Natural killer cell (primary cell): Measurements from ENCODE around the gene MRPS24. TPM values are rescaled to one million over a fixed set of nuclear protein-coding genes. Genes with fewer than 3 reads are reported as not detected.

ENCODE experiments used
- ATAC-seq, 3 donors: fragments of 150-1000 bp in 2 of 3; fragments of 200-7000 bp in 1 of 3; cut with Tn5 transposase; 1 replicate in 1 of 3; 2 replicates in 2 of 3; pipeline ENCODE4 v1.10.0; 2021; ENCODE audit warnings: mild to moderate bottlenecking in 2 of 3, moderate library complexity in 2 of 3
- DNase-seq, 2 donors: peaks; one replicate each; pipeline versions ENCODE4 v3.0.0 to v3.0.0-alpha.2; 2013 to 2021; ENCODE audit warnings: mixed read lengths in 1 of 2
- H3K27ac ChIP-seq: one replicate; pipeline ENCODE4 v1.5.1; 2013; ENCODE audit warnings: mild to moderate bottlenecking, low read length
- H3K27me3 ChIP-seq: one replicate; pipeline ENCODE4 v1.6.1; 2013; ENCODE audit warnings: low read length; ENCODE audit not compliant: control insufficient read depth, insufficient read depth
- H3K36me3 ChIP-seq: one replicate; pipeline ENCODE4 v1.6.1; 2013; ENCODE audit warnings: low read length; ENCODE audit not compliant: control insufficient read depth, insufficient read depth
- H3K4me1 ChIP-seq: one replicate; pipeline ENCODE4 v1.6.1; 2013; ENCODE audit warnings: low read length; ENCODE audit not compliant: control insufficient read depth, insufficient read depth
- H3K4me3 ChIP-seq: one replicate; pipeline ENCODE4 v1.5.1; 2013; ENCODE audit warnings: low read length
- H3K9me3 ChIP-seq: one replicate; pipeline ENCODE4 v1.6.1; 2013; ENCODE audit warnings: low read length; ENCODE audit not compliant: control insufficient read depth, insufficient read depth
- H3K27ac Mint-ChIP-seq, 2 donors: one replicate each; pipeline ENCODE4 v1.8.0; 2022; ENCODE audit warnings: mild to moderate bottlenecking in 2 of 2, mixed read lengths in 2 of 2, moderate library complexity in 1 of 2
- H3K27me3 Mint-ChIP-seq, 2 donors: one replicate each; pipeline ENCODE4 v1.8.0; 2022; ENCODE audit warnings: low read depth in 2 of 2, mixed read lengths in 2 of 2
- H3K36me3 Mint-ChIP-seq: one replicate; pipeline ENCODE4 v1.8.0; 2022; ENCODE audit warnings: mixed read lengths
- H3K4me1 Mint-ChIP-seq, 2 donors: one replicate each; pipeline ENCODE4 v1.8.0; 2022; ENCODE audit warnings: mixed read lengths in 2 of 2
- H3K4me3 Mint-ChIP-seq: one replicate; pipeline ENCODE4 v1.8.0; 2022; ENCODE audit warnings: mild to moderate bottlenecking, moderate library complexity, mixed read lengths
- H3K9me3 Mint-ChIP-seq, 2 donors: one replicate each; pipeline ENCODE4 v1.8.0; 2022; ENCODE audit warnings: mixed read lengths in 2 of 2
- CTCF ChIP-seq: fragments of 200-600 bp; IDR thresholded peaks from one replicate; pipeline ENCODE4 v1.8.0; 2022; ENCODE audit warnings: antibody characterized with exemption
- WGBS: methylation state at CpG from one replicate; pipeline ENCODE4 v1.1.7; 2013; ENCODE audit warnings: missing lambda C conversion rate; ENCODE audit not compliant: insufficient coverage; 5-methylcytosine and 5-hydroxymethylcytosine counted together
- intact Hi-C: fragments of 100-400 bp; cut with micrococcal nuclease; formaldehyde crosslinking; loops from one replicate; pipeline ENCODE4 v1.14.2; 2022
- total RNA-seq, 4 donors: library from RNA; stranded (reverse); fragments of 120-200 nt in 1 of 4; gene quantifications; one replicate each; pipeline versions ENCODE4 v1.2.3 to v1.2.4, GENCODE V29; 2013 to 2022

Gene MRPS24
- total RNA-seq, 3 donors from 2014 or later (not counting 1 experiment from before 2014, with no cell fraction given): 34.8 to 37.4 (median 35.7) TPM

GRCh38 chr7:43847496-43847895, 21.8 kb downstream of the MRPS24 start:
- WGBS: 56% methylated on average over 3 of the region's 4 CpGs
- Histone ChIP-seq H3K27me3 (no peaks in the 10 kb centered on the region), H3K4me1 (peaks cover 15% of the 10 kb centered on the region), H3K4me3 (no peak overlapping the region), H3K27ac (no peak overlapping the region), H3K9me3 (no peaks in the 10 kb centered on the region), H3K36me3 (no peaks in the 10 kb centered on the region)
- Mint-ChIP-seq H3K4me1 (peaks cover 16% of the 10 kb centered on the region in 2 donors), H3K27ac (no peak overlapping the region), H3K4me3 (no peak overlapping the region), H3K9me3 (no peaks in the 10 kb centered on the region), H3K36me3 (no peaks in the 10 kb centered on the region), H3K27me3 (no peaks in the 10 kb centered on the region)
- ATAC-seq (no peak), DNase-seq (no peak)
- intact Hi-C loops: no loop called here
- no peak for TF ChIP-seq CTCF

GRCh38 chr7:43844662-43845061, 24.7 kb downstream of the MRPS24 start:
- Mint-ChIP-seq H3K36me3 (no peaks in the 10 kb centered on the region), H3K9me3 (no peaks in the 10 kb centered on the region), H3K27ac (no peak overlapping the region), H3K4me1 (peaks cover under 1% of the 10 kb centered on the region in 2 donors), H3K27me3 (no peaks in the 10 kb centered on the region), H3K4me3 (no peak overlapping the region)
- no peaks in the 10 kb centered on the region for H3K27me3 ChIP-seq
- peaks cover 2% of the 10 kb centered on the region for H3K4me1 ChIP-seq
- no peak for DNase-seq
- no peak for TF ChIP-seq CTCF
- no peaks in the 10 kb centered on the region for H3K36me3 ChIP-seq
- 90% methylated on average over 2 of the region's 2 CpGs for WGBS
- H3K9me3 ChIP-seq: no peaks in the 10 kb centered on the region
- intact Hi-C loops: no loop called here
- no peak for ATAC-seq
- no peak overlapping the region for H3K4me3 ChIP-seq
- H3K27ac ChIP-seq: no peak overlapping the region

- no peak overlapping the region for H3K27ac ChIP-seq
- Mint-ChIP-seq H3K9me3 (no peaks in the 10 kb centered on the region), H3K4me1 (no peaks in the 10 kb centered on the region), H3K27me3 (no peaks in the 10 kb centered on the region), H3K27ac (no peak overlapping the region), H3K4me3 (no peak overlapping the region), H3K36me3 (no peaks in the 10 kb centered on the region)
- H3K4me1 ChIP-seq: no peaks in the 10 kb centered on the region
- H3K36me3 ChIP-seq: no peaks in the 10 kb centered on the region
- no peak for ATAC-seq
- H3K4me3 ChIP-seq: no peak overlapping the region
- DNase-seq: no peak
- intact Hi-C loops: no loop called here
- no peaks in the 10 kb centered on the region for H3K27me3 ChIP-seq
- no peak for TF ChIP-seq CTCF
- WGBS: 91% methylated on average over 2 of the region's 2 CpGs
- H3K9me3 ChIP-seq: no peaks in the 10 kb centered on the region
Measured at GRCh38 chr7:43844257-43844656, 25.1 kb downstream of the MRPS24 start.

GRCh38 chr7:43843296-43843695, 26.0 kb downstream of the MRPS24 start:
- intact Hi-C loops: no loop called here
- 90% methylated on average over 4 of the region's 4 CpGs for WGBS
- peaks cover 6 to 10% of the 10 kb centered on the region in 2 donors for H3K4me1 Mint-ChIP-seq
- H3K36me3 ChIP-seq: no peaks in the 10 kb centered on the region
- ATAC-seq: no peak
- H3K27me3 Mint-ChIP-seq: no peaks in the 10 kb centered on the region
- no peak overlapping the region for H3K4me3 Mint-ChIP-seq
- H3K4me3 ChIP-seq: no peak overlapping the region
- no peak overlapping the region for H3K27ac Mint-ChIP-seq
- no peak for DNase-seq
- H3K27ac ChIP-seq: no peak overlapping the region
- no peaks in the 10 kb centered on the region for H3K9me3 Mint-ChIP-seq
- H3K4me1 ChIP-seq: peaks cover 5% of the 10 kb centered on the region
- no peak for TF ChIP-seq CTCF
- no peaks in the 10 kb centered on the region for H3K9me3 ChIP-seq
- no peaks in the 10 kb centered on the region for H3K36me3 Mint-ChIP-seq
- H3K27me3 ChIP-seq: no peaks in the 10 kb centered on the region
